HG03066 (cell line): Measurements from ENCODE around the gene NCS1.

Experiments used
- ATAC-seq: cut with Tn5 transposase; IDR thresholded peaks from one replicate; pipeline ENCODE4 v1.9.1; 2021; ENCODE audit warnings: low read depth; ENCODE audit not compliant: unreplicated experiment

NCS1 gene

DNA sequence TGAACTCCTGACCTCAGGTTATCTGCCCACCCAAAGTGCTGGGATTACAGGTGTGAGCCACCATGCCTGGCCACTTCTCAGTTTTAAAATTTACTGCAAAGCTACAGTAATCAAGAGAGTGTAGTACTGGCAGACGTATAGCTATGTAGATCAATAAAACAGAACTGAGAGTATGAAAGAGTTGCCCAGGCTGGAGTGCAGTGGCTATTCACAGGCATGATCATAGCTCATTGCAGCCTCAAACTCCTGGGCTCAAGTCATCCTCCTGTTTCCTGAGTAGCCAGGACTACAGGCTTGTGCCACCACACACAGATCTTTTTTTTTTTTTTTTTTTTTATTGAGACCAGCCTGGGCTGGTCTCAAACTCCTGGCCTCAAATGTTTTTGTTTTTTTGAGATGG is 26.5 kb upstream of the NCS1 start:
- ATAC-seq, result no peak

DNA sequence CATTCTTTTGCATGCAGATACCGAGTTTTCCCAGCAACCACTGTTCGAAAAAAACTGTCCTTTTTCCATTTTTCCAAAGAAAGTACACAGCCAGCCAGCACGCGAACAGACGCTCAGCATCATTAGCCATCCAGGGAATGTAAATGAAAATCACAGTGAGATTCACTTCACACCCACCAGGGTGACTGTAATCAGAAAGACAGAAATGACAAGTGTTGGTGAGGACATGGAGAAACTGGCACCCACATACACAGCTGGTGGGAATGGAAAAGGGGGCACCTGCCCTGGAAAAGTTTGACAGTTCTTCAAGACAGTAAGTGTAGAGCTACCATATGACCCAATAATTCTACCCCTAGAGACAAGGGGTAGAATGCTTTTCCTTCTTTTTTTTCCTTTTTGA is 25.0 kb upstream of the NCS1 start:
- ATAC-seq, result no peak

- ATAC-seq, result no peak
These were observed 24.3 kb upstream of the NCS1 start for GRCh38 chr9:130147910-130148309.

DNA sequence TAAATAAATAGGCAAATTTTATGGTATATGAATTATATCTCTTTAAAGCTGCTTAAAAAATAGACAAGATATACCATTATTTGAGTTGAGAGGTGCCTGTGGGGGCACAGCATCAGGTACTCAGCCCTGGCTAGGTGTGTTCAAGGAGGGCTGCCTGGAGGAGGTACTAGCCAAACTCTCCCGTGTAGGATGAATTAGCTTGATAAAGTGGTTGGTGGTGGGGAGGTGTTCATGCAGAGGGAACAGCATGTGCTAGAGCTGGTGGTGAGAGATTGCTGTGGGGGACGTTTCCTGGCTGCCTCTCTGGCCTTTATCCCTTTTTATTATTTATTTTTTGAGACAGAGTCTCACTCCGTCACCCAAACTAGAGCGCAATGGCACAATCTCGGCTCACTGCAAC is 23.2 kb upstream of the NCS1 start:
- no peak for ATAC-seq

GRCh38 chr9:130149654-130150286 is 22.4 kb upstream of the NCS1 start:
- no peak for ATAC-seq

- ATAC-seq, result no peak
These were observed 21.3 kb upstream of the NCS1 start for GRCh38 chr9:130150779-130151382.

DNA sequence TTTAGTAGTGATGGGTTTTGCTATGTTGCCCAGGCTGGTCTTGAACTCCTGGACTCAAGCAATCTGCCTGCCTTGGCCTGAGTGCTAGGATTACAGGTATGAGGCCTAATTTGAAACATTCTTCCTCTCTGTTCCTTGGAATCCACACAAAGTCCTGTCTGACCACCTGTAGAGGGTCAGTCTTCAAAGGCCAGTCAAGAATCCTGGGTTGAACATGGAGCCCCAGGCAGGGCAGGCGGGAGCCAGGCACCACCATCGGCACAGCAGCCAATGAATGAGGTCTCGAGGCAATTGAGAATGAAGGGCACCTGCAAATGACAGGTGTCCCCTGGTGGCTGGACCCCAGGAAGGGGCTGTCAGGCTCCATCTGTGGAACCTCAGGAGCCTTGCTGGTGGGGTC is 17.4 kb upstream of the NCS1 start:
- ATAC-seq, result no peak

- ATAC-seq, result no peak
These were observed 16.6 kb upstream of the NCS1 start for GRCh38 chr9:130155647-130156046.

DNA sequence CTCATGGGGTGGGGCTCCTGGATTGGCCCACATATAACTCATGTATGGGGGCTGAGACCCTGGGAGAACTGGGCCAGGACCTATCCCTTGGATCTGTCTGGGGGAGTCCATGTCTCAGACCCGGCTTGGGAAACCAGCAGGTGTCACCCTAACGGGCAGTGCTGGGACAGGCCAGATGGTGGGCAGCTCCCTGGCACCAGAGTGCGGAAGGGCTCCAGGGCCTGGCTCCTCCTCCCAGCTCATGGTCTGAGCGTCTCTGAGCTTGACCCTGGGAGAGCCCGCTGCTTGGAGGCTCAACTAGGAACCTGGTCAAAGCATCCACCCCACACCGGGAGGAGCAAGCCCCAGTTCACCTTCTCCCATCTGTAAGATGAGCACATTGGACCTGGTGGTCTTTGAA is 15.5 kb upstream of the NCS1 start:
- no peak for ATAC-seq

DNA sequence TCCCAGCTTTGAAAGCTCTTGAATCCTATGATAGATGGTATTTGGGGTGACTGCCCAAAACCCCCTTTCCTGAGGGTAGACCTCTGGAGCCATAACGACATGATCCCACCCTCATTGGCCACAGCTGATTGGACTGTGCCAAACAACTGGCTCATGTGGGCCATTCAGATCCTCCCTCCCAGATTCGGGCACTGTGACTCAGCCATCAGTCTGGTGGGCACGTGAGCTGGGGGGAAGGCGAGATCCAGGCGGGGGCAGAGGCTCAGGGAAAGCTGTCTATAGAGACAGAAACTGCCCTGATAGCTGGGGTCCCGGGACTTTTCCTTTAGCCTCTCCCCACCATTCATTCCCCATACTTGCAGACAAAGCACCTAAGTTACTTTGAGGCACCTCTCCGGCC is 15.1 kb upstream of the NCS1 start:
- no peak for ATAC-seq

GRCh38 chr9:130158001-130158400 is 14.2 kb upstream of the NCS1 start:
- no peak for ATAC-seq

- ATAC-seq, result no peak
These were observed 13.1 kb upstream of the NCS1 start for GRCh38 chr9:130159057-130159456.

DNA sequence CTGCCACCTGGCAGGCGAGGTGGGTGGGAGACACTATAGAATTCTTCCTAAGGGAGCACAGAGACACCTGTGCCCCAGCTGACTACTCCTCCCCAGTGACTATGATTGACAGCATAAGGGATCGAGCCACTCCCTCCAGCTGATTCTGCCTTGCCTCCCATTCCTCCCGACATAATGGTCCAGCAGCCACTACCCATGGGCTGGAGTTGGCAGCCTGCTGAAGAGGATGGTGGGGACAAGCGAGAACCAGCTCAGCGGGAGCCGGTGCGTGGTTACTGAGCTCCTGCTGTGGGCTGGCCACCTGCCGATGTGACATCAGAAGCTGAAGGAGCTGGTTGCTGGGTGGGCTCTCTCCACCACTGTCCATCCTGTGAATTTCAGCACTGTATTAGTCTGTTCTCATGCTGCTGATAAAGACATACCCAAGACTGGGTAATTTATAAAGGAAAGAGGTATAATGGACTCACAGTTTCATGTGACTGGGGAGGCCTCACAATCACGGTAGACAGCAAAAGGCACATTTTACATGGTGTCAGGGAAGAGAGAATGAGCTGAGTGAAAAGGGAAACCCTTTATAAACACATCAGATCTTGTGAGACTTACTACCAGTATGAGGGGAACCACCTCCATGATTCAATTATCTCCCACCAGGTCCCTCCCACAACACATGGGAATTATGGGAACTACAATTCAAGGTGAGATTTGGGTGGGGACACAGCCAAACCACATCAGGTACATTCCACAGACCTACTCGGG is 12.1 kb upstream of the NCS1 start:
- ATAC-seq, result no peak

DNA sequence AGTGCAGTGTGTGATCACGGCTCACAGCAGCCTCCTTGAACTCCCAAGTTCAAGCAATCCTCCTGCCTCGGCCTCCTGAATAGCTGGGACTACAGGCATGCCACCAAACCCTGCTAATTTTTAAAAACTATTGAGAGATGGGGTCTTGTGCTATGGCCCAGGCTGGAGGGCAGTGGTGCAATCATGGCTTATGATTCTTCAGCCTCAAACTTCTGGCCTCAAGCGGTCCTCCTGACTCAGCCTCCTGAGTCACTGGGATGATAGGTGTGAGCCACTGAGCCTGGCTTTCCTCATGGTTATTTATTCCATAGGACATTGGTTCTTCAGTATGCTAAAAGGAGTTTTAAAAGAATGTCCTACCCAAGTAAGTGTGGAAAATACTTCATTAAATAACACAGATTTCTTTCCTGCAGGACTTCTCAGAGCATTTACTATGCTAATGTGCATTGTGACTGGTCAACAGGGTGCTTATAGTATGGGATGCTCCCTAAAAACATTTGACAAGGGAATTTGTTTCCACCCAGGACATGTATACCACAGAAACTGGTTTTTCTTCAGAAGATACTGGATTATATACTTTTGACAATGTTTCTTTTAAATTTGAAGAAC is 11.2 kb upstream of the NCS1 start:
- ATAC-seq, result no peak

DNA sequence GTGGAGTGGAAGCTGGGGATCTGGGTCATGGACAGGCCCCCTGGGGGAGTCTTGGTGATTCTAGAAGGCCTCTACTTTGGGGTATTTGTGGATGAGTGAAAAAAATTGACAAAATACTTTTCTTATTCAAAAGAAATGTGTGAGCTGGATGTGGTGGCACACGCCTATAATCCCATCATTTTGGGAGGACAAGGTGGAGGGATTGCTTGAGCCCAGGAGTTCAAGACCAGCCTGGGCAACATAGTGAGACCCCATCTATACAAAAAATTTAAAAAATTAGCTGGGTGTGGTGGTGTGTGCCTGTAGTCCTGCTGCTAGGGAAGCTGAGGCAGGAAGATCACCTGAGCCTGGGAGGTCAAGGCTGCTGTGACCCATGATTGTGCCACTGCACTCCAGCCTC is 6.6 kb upstream of the NCS1 start:
- no peak for ATAC-seq

GRCh38 chr9:130166399-130166798 is 5.8 kb upstream of the NCS1 start:
- no peak for ATAC-seq

- no peak for ATAC-seq
These were observed 4.3 kb upstream of the NCS1 start for GRCh38 chr9:130167927-130168326.

- no peak for ATAC-seq
These were observed 717 bp upstream of the NCS1 start for GRCh38 chr9:130171226-130172148.

DNA sequence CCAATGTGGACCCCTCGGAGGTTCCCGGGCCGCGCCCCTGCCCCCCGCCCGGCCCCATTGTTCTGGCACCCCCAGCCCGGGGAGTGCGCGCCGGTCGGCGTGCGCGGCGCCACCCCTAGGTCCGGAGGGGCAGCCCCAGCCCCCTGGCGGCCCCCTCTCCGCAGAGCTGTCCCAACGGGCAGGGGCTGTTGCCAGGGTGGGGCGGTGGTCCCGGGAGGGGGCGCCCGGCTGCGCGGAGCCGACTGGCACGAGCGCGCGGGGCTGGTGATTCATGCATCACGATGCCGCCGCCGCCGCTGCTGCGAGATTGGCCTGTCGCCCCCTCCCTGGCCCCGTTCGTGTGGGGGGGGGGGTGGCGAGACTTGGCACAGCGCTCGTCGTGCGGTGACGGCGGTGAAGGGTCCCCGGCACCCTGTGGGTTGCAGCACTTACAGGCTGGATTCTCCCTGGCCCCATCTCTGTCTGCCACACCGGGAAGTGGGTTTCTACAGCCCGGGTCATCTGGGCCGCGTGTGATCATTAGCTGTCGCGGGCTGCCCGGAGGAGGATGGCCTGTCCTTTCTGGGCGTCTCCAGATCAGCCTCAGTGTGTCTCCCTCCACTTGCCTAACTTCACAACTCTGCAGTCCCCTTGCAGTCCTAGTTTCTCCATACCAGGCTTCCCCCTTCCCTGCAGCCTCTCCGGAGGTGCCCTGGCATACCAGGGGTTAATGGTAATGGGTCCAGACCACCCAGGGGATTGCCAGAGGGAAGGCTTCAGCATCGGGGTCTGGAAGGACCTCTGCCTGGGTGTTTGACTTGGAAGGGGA is 858 bp downstream of the NCS1 start:
- no peak for ATAC-seq

DNA sequence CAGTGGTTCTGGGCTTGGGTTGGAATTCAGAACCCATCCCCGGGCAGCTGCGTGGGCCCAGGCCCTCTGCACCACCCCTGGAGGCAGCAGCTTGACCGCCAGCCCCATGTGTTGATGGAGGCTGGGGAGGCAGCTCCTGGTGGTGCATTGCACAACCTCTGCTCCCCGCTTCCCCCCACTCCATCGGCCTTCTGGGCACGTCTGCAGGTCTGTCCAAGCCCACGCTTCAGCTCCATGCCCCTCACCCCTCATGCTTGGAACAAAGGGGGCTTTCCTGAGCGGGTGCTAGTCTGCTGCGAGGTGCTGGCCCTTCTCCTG is 1.4 kb downstream of the NCS1 start:
- ATAC-seq, result no peak
